Tongue (tissue), 2 donors: ENCODE results near the gene RSPH9. TPM values are rescaled to one million over a fixed set of nuclear protein-coding genes. Genes with fewer than 3 reads are reported as not detected.
A peak's percentile ranks its signal among the peaks of the same experiment; 100 is the strongest.

Source experiments
- DNase-seq: peaks from one replicate; pipeline ENCODE4 v3.0.0-alpha.2; 2015
- total RNA-seq: library from RNA; depleted of rRNA; stranded (reverse); fragments of >200 nt; gene quantifications from one replicate; pipeline ENCODE4 v1.2.3, GENCODE V29; 2014

The RSPH9 gene, protein sequence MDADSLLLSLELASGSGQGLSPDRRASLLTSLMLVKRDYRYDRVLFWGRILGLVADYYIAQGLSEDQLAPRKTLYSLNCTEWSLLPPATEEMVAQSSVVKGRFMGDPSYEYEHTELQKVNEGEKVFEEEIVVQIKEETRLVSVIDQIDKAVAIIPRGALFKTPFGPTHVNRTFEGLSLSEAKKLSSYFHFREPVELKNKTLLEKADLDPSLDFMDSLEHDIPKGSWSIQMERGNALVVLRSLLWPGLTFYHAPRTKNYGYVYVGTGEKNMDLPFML
- 0.41 TPM for total RNA-seq

- DNase-seq = peak; percentile 82
These were observed at the start of gene RSPH9 for GRCh38 chr6:43644940-43645612. TSS of gene RSPH9 (plus strand) at chr6:43645036. CDS start at chr6:43645099, 63 bp downstream.

- no peak for DNase-seq
These were observed 44.2 kb upstream of the RSPH9 start for GRCh38 chr6:43600595-43600994.

- DNase-seq = no peak
These were observed 40.7 kb upstream of the RSPH9 start for GRCh38 chr6:43604174-43604573.

GRCh38 chr6:43606019-43606418 lies 38.8 kb upstream of the RSPH9 start:
- no peak for DNase-seq

DNA sequence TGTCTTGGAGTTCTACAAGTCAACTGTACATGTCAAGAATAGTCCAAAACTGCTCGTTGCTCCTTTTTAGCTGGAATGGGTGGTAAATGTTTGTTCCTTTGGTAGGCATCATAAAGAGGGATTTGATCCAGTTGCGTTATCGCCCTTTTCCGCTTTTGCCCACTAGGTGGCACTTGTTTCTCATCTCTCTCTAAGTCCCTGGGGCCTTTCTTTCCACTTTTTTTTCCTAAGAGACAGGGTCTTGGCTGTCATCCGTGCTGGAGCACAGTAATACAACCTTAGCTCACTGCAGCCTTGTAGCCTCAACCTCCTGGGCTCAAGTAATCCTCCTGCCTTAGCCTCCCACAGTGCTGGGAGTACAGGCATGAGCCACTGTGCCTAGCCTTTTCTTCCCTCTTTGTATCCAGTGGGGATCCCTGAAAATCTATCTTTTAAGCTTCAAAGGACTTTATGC lies 36.5 kb upstream of the RSPH9 start:
- peak; percentile 85 for DNase-seq

- no peak for DNase-seq
These were observed 36.0 kb upstream of the RSPH9 start for GRCh38 chr6:43608807-43609206.

GRCh38 chr6:43609402-43609801 lies 35.4 kb upstream of the RSPH9 start:
- DNase-seq = no peak

DNA sequence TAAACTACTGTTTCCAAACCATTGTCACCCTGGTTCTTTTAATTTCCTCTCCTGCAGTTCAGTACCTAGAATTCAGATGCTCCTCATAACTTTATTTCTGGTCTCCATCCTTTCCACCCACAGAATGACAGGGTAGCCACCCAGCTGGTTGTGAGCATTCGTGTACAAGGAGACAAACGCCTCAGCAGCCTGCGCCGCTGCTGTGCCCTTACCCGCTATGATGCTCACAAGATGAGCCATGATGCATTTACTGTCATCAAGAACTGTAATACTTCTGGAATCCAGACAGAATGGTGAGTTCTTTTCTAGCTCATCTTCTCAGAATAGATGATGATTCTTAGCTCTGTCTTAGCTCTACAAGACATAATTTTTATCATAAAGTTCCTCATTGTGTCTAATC lies 34.4 kb upstream of the RSPH9 start:
- no peak for DNase-seq

DNA sequence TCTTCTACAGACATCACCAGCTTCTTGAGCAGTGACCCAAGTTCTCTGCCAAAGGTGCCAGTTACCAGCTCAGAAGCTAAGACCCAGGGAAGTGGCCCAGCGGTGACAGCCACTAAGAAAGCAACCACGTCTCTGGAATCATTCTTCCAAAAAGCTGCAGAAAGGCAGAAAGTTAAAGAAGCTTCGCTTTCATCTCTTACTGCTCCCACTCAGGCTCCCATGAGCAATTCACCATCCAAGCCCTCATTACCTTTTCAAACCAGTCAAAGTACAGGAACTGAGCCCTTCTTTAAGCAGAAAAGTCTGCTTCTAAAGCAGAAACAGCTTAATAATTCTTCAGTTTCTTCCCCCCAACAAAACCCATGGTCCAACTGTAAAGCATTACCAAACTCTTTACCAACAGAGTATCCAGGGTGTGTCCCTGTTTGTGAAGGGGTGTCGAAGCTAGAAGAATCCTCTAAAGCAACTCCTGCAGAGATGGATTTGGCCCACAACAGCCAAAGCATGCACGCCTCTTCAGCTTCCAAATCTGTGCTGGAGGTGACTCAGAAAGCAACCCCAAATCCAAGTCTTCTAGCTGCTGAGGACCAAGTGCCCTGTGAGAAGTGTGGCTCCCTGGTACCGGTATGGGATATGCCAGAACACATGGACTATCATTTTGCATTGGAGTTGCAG lies 31.0 kb upstream of the RSPH9 start:
- no peak for DNase-seq

GRCh38 chr6:43614396-43614730 lies 30.5 kb upstream of the RSPH9 start:
- DNase-seq = no peak

DNA sequence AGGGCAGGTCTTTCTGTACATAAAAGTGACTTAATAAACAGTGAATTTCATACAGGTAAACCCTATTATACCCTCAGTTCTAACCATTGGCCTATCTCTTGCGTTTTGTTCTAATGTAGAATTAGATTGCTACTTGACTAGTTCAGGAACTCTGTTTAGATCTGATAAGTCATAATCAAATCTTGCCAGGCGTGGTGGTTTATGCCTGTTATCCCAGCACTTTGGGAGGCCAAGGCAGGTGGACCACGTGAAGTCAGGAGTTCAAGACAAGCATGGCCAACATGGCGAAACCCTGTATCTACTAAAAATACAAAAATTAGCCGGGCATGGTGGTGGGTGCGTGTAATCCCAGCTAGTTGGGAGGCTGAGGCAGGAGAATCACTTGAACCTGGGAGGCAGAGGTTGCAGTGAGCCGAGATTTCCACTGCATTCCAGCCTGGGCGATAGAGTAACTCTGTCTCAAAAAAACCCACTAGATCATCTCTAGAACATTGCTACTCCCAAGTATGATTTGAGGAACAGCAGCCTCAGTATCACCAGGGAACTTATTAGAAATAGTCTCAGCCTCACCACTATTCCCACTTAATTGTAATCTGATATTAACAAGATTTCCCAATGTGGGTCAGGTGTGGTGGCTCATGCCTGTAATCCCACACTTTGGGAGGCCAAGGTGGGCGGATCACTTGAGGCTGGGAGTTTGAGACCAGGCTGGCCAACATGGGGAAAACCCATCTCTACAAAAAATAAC lies 27.9 kb upstream of the RSPH9 start:
- DNase-seq = no peak

DNA sequence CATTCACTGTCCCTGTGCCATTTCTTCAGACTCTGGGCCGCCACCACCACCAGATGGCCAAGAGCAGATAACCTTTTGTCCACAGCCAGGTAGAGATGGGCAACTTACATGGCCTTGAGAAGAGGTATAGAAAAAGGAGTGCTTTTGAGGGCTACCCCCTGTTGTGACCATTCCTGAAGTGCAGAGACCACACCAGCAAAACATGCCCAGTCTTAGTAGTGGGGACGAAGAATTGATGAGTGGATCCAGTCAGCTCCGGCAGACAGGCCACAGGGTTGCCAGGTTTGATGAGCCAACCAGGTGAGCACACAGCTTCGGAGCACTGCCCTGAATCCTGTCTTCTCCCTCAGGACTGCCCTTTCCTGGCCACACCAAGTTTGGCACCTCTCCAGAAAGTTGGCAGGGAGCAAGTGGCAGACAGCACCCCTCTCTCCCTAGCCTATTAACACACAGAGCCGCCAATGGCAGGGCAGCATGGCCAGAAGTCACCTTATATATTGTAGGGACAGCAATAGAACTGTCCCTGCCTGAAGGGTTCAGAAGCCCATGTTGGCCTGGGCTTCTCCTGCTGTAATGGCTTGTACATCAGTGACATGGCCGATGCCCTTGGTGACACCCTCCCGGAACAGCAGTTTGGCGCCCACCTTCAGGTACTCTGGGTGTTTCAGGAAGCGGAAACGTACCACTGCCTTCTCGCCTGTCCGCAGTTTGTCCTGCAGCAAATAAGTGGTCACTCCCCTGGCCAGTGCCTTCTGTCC lies 23.6 kb upstream of the RSPH9 start:
- DNase-seq = no peak

DNA sequence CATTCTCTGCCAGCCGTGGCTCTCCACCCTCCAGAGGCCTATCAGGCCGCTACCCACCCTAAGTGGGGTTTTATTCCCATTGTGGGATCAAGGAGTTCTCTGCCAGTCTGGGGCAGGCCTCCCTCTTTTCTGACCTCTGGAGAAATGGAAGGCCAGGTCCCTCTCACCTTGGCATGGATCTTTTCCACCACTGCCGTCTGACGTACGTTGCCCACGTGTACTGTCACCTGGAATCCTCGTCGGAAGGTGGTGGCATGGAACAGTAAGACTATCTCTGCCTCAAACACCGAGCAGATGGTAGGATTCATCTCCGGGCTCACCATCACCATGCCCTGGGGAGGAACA lies 23.0 kb upstream of the RSPH9 start:
- DNase-seq = no peak

GRCh38 chr6:43622541-43622940 lies 22.3 kb upstream of the RSPH9 start:
- DNase-seq = no peak

GRCh38 chr6:43623880-43624785 lies 20.7 kb upstream of the RSPH9 start:
- no peak for DNase-seq

GRCh38 chr6:43624786-43625288 lies 20.0 kb upstream of the RSPH9 start:
- DNase-seq = no peak

DNA sequence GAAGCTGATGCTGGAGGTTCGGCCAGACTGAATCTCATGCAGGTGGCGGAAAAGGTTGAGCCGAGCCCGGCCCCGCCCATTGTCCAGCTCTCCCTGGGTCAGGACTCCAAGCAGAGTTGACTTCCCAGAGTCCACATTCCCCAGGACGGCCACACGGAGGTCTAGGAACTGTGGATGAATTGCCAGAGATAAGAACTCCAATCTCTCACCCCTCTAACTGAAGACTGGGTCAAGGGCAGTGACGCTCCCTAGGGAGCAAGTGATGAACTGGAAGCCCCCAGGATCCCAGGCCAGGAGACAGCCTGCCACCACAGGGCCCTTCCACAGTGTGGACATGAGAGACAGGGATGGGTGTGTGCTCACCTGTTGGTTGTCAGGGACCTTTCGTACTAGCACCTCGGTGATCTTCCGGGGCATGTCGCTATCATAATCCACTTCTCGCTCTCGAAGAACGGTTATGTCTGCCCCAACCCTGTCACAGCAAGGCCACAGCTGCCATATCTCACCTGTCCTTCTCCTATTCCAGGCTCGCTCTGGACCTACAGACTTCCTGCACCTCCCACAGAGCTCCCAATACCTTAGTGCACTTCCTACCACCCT lies 19.3 kb upstream of the RSPH9 start:
- DNase-seq = no peak

DNA sequence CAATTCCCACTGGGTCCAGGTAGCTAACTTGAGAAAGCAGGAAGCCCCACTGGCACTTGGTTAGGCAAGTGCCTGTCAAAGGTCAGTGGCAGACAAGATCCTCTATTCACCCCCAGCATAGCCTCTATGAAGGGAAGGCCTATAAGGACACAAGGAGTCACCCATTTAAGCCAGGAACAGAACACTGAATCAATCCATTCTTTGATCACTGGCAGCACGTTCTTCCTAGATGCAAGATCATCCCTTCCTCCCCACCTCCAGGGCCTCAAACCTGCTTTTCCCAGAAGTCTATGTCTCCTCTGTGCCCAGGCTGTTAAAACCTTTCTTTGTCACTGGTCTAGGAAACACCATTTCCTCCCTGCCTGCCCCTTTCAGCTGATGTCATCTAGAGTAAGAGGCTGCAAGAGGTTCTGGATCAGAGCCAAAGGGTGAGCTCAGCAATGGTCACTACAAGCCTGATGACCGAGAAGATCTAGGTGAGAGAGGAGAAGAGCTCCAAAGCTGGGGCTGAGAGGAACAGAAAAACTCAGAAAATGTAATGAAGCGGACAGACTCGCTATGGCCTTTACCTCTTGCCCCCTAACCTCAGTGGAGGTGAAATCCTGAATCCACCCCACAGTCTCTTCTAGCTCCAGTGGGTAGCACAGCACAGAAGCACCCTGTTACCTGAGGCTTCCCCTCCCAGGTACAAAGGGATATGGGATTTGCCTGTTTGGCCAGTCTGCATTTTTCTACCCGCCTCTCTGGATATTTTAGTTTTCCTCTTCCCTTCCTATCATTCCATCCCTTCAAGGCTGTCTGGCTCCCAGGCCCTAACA lies 17.6 kb upstream of the RSPH9 start:
- peak; percentile 75 for DNase-seq

GRCh38 chr6:43628393-43629103 lies 16.3 kb upstream of the RSPH9 start:
- DNase-seq = peak; percentile 72
